ENCODE measurements around the gene ITGB8.
"Not testable (repeated sequence)": the region's sequence is repeated elsewhere in the genome, so short reads cannot be mapped to it uniquely, and the experiment has no call there.

Gene ITGB8

GRCh38 chr7:20389192-20389591 is 58.5 kb downstream of the ITGB8 start:
- not testable (repeated sequence) for DNase-seq

- DNase-seq = no peak
Observed at GRCh38 chr7:20393021-20393610, 62.4 kb downstream of the ITGB8 start.

GRCh38 chr7:20393616-20394015 is 62.9 kb downstream of the ITGB8 start:
- no peak for DNase-seq

GRCh38 chr7:20394284-20394683 is 63.6 kb downstream of the ITGB8 start:
- DNase-seq = no peak

- no peak for DNase-seq
Observed at GRCh38 chr7:20395104-20395503, 64.4 kb downstream of the ITGB8 start.

- no peak for DNase-seq
Observed at GRCh38 chr7:20395511-20395910, 64.8 kb downstream of the ITGB8 start.

- peak; percentile 40 for DNase-seq
Observed at GRCh38 chr7:20399521-20399920, 68.8 kb downstream of the ITGB8 start.

GRCh38 chr7:20401861-20402746 is 71.4 kb downstream of the ITGB8 start:
- no peak for DNase-seq

GRCh38 chr7:20402747-20403230 is 72.1 kb downstream of the ITGB8 start:
- no peak for DNase-seq

GRCh38 chr7:20403331-20403730 is 72.6 kb downstream of the ITGB8 start:
- peak; percentile 75 for DNase-seq

- DNase-seq = no peak
Observed at GRCh38 chr7:20404320-20404719, 73.6 kb downstream of the ITGB8 start.

- DNase-seq = peak; percentile 83
Observed at GRCh38 chr7:20407585-20408466, 77.1 kb downstream of the ITGB8 start.

GRCh38 chr7:20408467-20408826 is 77.7 kb downstream of the ITGB8 start:
- peak; percentile 61 for DNase-seq

- no peak for DNase-seq
Observed at GRCh38 chr7:20409961-20410360, 79.3 kb downstream of the ITGB8 start.

GRCh38 chr7:20411372-20411771 is 80.7 kb downstream of the ITGB8 start:
- DNase-seq = no peak

- no peak for DNase-seq
Observed at GRCh38 chr7:20412032-20412431, 81.3 kb downstream of the ITGB8 start.

GRCh38 chr7:20417260-20417659 is 86.6 kb downstream of the ITGB8 start:
- DNase-seq = no peak

- no peak for DNase-seq
Observed at GRCh38 chr7:20417675-20418382, 87.1 kb downstream of the ITGB8 start.

GRCh38 chr7:20424500-20424899 is 93.8 kb downstream of the ITGB8 start:
- DNase-seq = no peak

- DNase-seq = no peak
Observed at GRCh38 chr7:20430664-20431063, 100.0 kb downstream of the ITGB8 start.

- no peak for DNase-seq
Observed at GRCh38 chr7:20431146-20431545, 100.4 kb downstream of the ITGB8 start.

- no peak for DNase-seq
Observed at GRCh38 chr7:20432071-20432470, 101.4 kb downstream of the ITGB8 start.

- DNase-seq = no peak
Observed at GRCh38 chr7:20435305-20435704, 104.6 kb downstream of the ITGB8 start.
